ENCODE data around the gene SYT12.
A peak's percentile ranks its signal among the peaks of the same experiment; 100 is the strongest.

GRCh38 chr11:67053896-67054329 lies 31.0 kb downstream of the SYT12 start:
- TF ChIP-seq CTCF (IDR thresholded peaks at IDR 0.05; ENCODE audit: low read length) (peak; percentile 82), EZH2 (IDR thresholded peaks at IDR 0.05; ENCODE audit: borderline replicate concordance, low read length) (no peak)
